GM12878 (cell line): Measurements from ENCODE around the gene LGALS3BP. TPM values are rescaled to one million over a fixed set of nuclear protein-coding genes. Genes with fewer than 3 reads are reported as not detected.

Experiments
- ATAC-seq: fragments of 200-7000 bp; cut with Tn5 transposase; 3 replicates; pipeline ENCODE4 v1.9.1; 2020; ENCODE audit warnings: mild to moderate bottlenecking, moderate library complexity
- BruUV-seq: library from RNA; stranded (reverse); fragments of 400-500 nt; replicated peaks from 2 replicates; lab custom pipeline; 2021; lab: Mats Ljungman, UMichigan
- CTCF ChIA-PET: fragments of 300-600 bp; sonication (Branson Sonifier 250); formaldehyde crosslinking; extraction: SDS; loops from one replicate; lab custom pipeline; 2021; ENCODE audit warnings: inconsistent platforms; lab: Yijun Ruan, JAX
- POLR2A ChIA-PET: fragments of 350-600 bp; formaldehyde crosslinking; extraction: SDS; loops from one replicate; lab custom pipeline; 2021; ENCODE audit warnings: inconsistent platforms; lab: Charles Lee
- RAD21 ChIA-PET: fragments of 300-600 bp; sonication (Branson Sonifier 250); formaldehyde crosslinking; loops from one replicate; lab custom pipeline; 2023; ENCODE audit warnings: antibody characterized with exemption; ENCODE audit not compliant: unreplicated experiment; lab: Charles Lee
- SMC1A ChIA-PET: fragments of 300-600 bp; sonication (Branson Sonifier 250); formaldehyde crosslinking; loops from one replicate; lab custom pipeline; 2023; ENCODE audit not compliant: unreplicated experiment, uncharacterized antibody; lab: Charles Lee
- DNase-seq: peaks from one replicate; pipeline ENCODE4 v3.0.0-alpha.2; 2011; ENCODE audit warnings: low read depth, low spot score
- FAIRE-seq: peaks from 3 replicates; lab custom pipeline; 2011; peaks lifted over from hg19 to GRCh38; lab: Jason Lieb, UNC
- H2AFZ ChIP-seq: 2 replicates; pipeline ENCODE4 v1.6.0; 2011; ENCODE audit warnings: low read depth, low read length, control low read depth; ENCODE audit not compliant: control insufficient read depth
- H3K27ac ChIP-seq: 2 replicates; pipeline ENCODE4 v1.5.1; 2011; ENCODE audit warnings: control low read depth; ENCODE audit not compliant: control insufficient read depth, insufficient read depth
- H3K27me3 ChIP-seq, 2 experiments: replicated peaks in 1 of 2; 2 replicates each; pipeline versions ENCODE4 v1.6.0 to v1.6.1; 2011; ENCODE audit warnings: low read length in 1 of 2; ENCODE audit not compliant: control insufficient read depth in 2 of 2, insufficient read depth in 2 of 2
- H3K36me3 ChIP-seq, 2 experiments: 2 replicates each; pipeline ENCODE4 v1.5.1; 2011; ENCODE audit warnings: low read length in 1 of 2; ENCODE audit not compliant: control insufficient read depth in 2 of 2, insufficient read depth in 2 of 2
- H3K4me1 ChIP-seq: 2 replicates; pipeline ENCODE4 v1.6.1; 2011; ENCODE audit warnings: mild to moderate bottlenecking, low read length, moderate library complexity, mixed read lengths; ENCODE audit not compliant: control insufficient read depth, insufficient read depth
- H3K4me2 ChIP-seq: 2 replicates; pipeline ENCODE4 v1.6.0; 2011; ENCODE audit warnings: control low read depth; ENCODE audit not compliant: control insufficient read depth, insufficient read depth
- H3K4me3 ChIP-seq: fragments of 200-600 bp; sonication (generic); 2 replicates; pipeline ENCODE4 v1.5.1; 2016
- H3K79me2 ChIP-seq: 2 replicates; pipeline ENCODE4 v1.6.0; 2011; ENCODE audit warnings: low read length; ENCODE audit not compliant: control insufficient read depth, insufficient read depth
- H3K9ac ChIP-seq: 2 replicates; pipeline ENCODE4 v1.8.0; 2011; ENCODE audit warnings: low read length, control low read depth, mixed read lengths; ENCODE audit not compliant: control insufficient read depth, insufficient read depth
- H3K9me3 ChIP-seq: replicated peaks from 3 replicates; pipeline ENCODE4 v1.5.1; 2011; ENCODE audit warnings: mild to moderate bottlenecking, low read length; ENCODE audit not compliant: control insufficient read depth, insufficient read depth
- H4K20me1 ChIP-seq: 2 replicates; pipeline ENCODE4 v1.6.0; 2011; ENCODE audit not compliant: control insufficient read depth, insufficient read depth
- BHLHE40 ChIP-seq, 2 experiments: fragments of 450-650 bp in 1 of 2; IDR thresholded peaks; 2 replicates each; pipeline ENCODE4 v1.6.1; 2011 to 2017; ENCODE audit warnings: low read depth in 2 of 2, borderline replicate concordance in 1 of 2, improper control_type of control experiment in 1 of 2, low read length in 1 of 2, mild to moderate bottlenecking in 1 of 2
- BRCA1 ChIP-seq: IDR thresholded peaks from 2 replicates; pipeline ENCODE4 v1.6.1; 2011; ENCODE audit warnings: low read depth, low read length, improper control_type of control experiment
- CBX3 ChIP-seq: fragments of 200-600 bp; sonication (generic); IDR thresholded peaks from 2 replicates; pipeline ENCODE4 v1.6.1; 2016; ENCODE audit warnings: low read depth, borderline replicate concordance
- CBX5 ChIP-seq: sonication (generic); IDR thresholded peaks from 2 replicates; pipeline ENCODE4 v1.6.1; 2016; ENCODE audit warnings: low read depth, moderate library complexity, mild to moderate bottlenecking, inconsistent platforms
- CHD4 ChIP-seq: fragments of 200-600 bp; sonication (generic); IDR thresholded peaks from 2 replicates; pipeline ENCODE4 v1.6.1; 2016; ENCODE audit warnings: mild to moderate bottlenecking
- JUNB ChIP-seq: IDR thresholded peaks from 2 replicates; pipeline ENCODE4 v1.6.1; 2016; ENCODE audit warnings: antibody characterized with exemption, mild to moderate bottlenecking
- MTA3 ChIP-seq: IDR thresholded peaks from 2 replicates; pipeline ENCODE4 v1.6.1; 2012; ENCODE audit warnings: low read length, inconsistent platforms, borderline replicate concordance
- POU2F2 ChIP-seq: IDR thresholded peaks from 3 replicates; pipeline ENCODE4 v1.6.1; 2011; ENCODE audit warnings: low read depth, mild to moderate bottlenecking, low read length, borderline replicate concordance
- RAD51 ChIP-seq: fragments of 450-650 bp; IDR thresholded peaks from 2 replicates; pipeline ENCODE4 v1.6.1; 2016; ENCODE audit warnings: moderate library complexity, mild to moderate bottlenecking, inconsistent platforms
- RCOR1 ChIP-seq: conservative IDR thresholded peaks from 2 replicates; pipeline ENCODE4 v1.6.1; 2012; ENCODE audit warnings: low read depth, low read length, improper control_type of control experiment
- SMC3 ChIP-seq: IDR thresholded peaks from 2 replicates; pipeline ENCODE4 v1.6.1; 2011; ENCODE audit warnings: low read length, improper control_type of control experiment, borderline replicate concordance
- STAT1 ChIP-seq: fragments of 450-650 bp; conservative IDR thresholded peaks from 2 replicates; pipeline ENCODE4 v1.6.1; 2014; ENCODE audit warnings: antibody characterized with exemption, mild to moderate bottlenecking
- WRNIP1 ChIP-seq: IDR thresholded peaks from 2 replicates; pipeline ENCODE4 v1.6.1; 2011; ENCODE audit warnings: low read depth, low read length, improper control_type of control experiment, borderline replicate concordance
- WGBS: methylation state at CpG from one replicate; pipeline ENCODE4 v1.1.6; 2016; ENCODE audit warnings: low lambda C conversion rate; ENCODE audit not compliant: insufficient replicate concordance, insufficient coverage; ENCODE audit errors: missing lambda C conversion rate; 5-methylcytosine and 5-hydroxymethylcytosine counted together
- in situ Hi-C: fragments of 300-500 bp; cut with MboI; formaldehyde crosslinking; loops from 9 replicates; pipeline ENCODE4 v1.14.3; 2018; ENCODE audit warnings: mixed read lengths
- intact Hi-C: fragments of 100-400 bp; cut with micrococcal nuclease; formaldehyde crosslinking; loops from one replicate; pipeline ENCODE4 v1.14.2; 2022; ENCODE audit not compliant: unreplicated experiment
- polyA plus RNA-seq, 11 experiments: library from polyadenylated mRNA; depleted of rRNA in 4 of 11; unstranded in 6 of 11; stranded (reverse) in 5 of 11; fragments of >200 nt; fragmentation: Nextera tagmentation in 4 of 11; fragmentation: Illumina TruSeq in 1 of 11; extraction: Ambion mirVana in 4 of 11; extraction: Trizol in 1 of 11; gene quantifications; 1 replicate in 1 of 11; 2 replicates in 10 of 11; pipeline versions ENCODE4 v1.2.1 to v1.2.3, GENCODE V29; 2011 to 2016; ENCODE audit warnings: inconsistent platforms in 2 of 11, missing spikeins in 2 of 11, low read depth in 1 of 11
- total RNA-seq, 4 experiments: library from RNA; depleted of rRNA in 3 of 4; stranded (reverse); fragments of >200 nt in 3 of 4; fragmentation: Illumina TruSeq in 1 of 4; extraction: Trizol in 1 of 4; gene quantifications; 2 replicates each; pipeline versions ENCODE4 v1.2.1 to v1.2.3, GENCODE V29; 2013 to 2021
- TF ChIP-seq, protein P1 (sequence below), 3 experiments: IDR thresholded peaks in 2 of 3; conservative IDR thresholded peaks in 1 of 3; 2 replicates each; pipeline ENCODE4 v1.5.1; 2011; ENCODE audit warnings: low read depth in 3 of 3, low read length in 3 of 3, mild to moderate bottlenecking in 3 of 3, control low read depth in 2 of 3, moderate library complexity in 2 of 3, inconsistent platforms in 1 of 3, mixed read lengths in 1 of 3; ENCODE audit not compliant: control insufficient read depth in 2 of 3, insufficient read depth in 1 of 3; ENCODE audit errors: extremely low read depth in 1 of 3
- TF ChIP-seq, protein P2 (sequence below): fragments of 450-650 bp; conservative IDR thresholded peaks from 2 replicates; pipeline ENCODE4 v1.6.1; 2017; ENCODE audit warnings: mild to moderate bottlenecking, moderate library complexity
- TF ChIP-seq, protein P3 (sequence below): IDR thresholded peaks from 2 replicates; pipeline ENCODE4 v1.6.1; 2012; ENCODE audit warnings: low read depth, low read length, improper control_type of control experiment

LGALS3BP gene
- total and polyA plus RNA-seq, 10 of the 15 experiments (the other 5 are each of a cell fraction or from before 2014, with no cell fraction given), result 0.52 to 5.2 (median 1.9) TPM

DNA sequence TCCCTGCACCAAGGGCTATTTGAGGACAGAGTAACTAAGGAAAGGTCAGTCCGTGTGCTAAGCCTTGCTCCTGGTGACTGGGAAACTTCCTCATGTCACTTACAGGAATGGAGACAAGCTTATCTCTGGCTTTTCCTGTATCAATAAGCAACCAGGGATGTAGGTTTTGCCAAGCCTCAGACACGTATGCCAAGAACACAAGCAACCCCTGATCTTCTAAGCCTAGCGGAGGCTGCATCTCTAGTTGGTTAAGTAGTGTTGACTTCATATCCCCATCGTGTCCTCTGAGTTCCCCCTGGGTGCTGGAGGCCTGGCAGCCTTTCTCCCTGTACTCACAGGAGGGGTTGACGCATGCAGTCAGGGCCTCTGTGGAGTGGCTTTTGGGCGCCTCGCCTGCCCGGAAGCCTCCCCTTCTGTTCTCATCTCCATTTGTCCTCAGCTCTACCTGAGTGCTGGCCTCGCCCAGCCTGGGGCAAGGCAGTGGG is 42.8 kb upstream of the LGALS3BP start:
- H3K4me1 ChIP-seq, result no peaks in the 10 kb centered on the region
- H2AFZ ChIP-seq, result no peak overlapping the region
- no peak overlapping the region for H3K27ac ChIP-seq
- no TSS peak for BruUV-seq
- ATAC-seq (no peak), DNase-seq (no peak), FAIRE-seq (no peak)
- no peak overlapping the region for H3K4me2 ChIP-seq
- H3K79me2 ChIP-seq, result no peaks in the 10 kb centered on the region
- H4K20me1 ChIP-seq, result no peaks in the 10 kb centered on the region
- intact Hi-C loops (no loop called here), in situ Hi-C loops (no loop called here)
- SMC1A ChIA-PET, result no interaction called here
- WGBS, result 47% methylated on average over 9 of the region's 9 CpGs
- POLR2A ChIA-PET, result no interaction called here
- H3K9me3 ChIP-seq, result no peaks in the 10 kb centered on the region
- RAD21 ChIA-PET, result no interaction called here
- H3K4me3 ChIP-seq, result no peak overlapping the region
- CTCF ChIA-PET, result interaction anchor here (1.0 to 1.6 kb wide), 4 partner anchors 11 to 60 kb away, joined by 3 to 5 read pairs (median 4); no protein-coding TSS in a partner anchor
- TF ChIP-seq CBX5 (no peak), POU2F2 (no peak), BHLHE40 (IDR thresholded peaks at IDR 0.05; ENCODE audit: borderline replicate concordance in 1 of 2, low read depth in 2 of 2, low read length in 1 of 2) (no peak), JUNB (no peak), RAD51 (no peak), CBX3 (no peak), STAT1 (no peak), CHD4 (no peak), RCOR1 (no peak), BRCA1 (no peak), SMC3 (no peak), MTA3 (no peak), WRNIP1 (no peak)
- TF ChIP-seq, protein P1, sequence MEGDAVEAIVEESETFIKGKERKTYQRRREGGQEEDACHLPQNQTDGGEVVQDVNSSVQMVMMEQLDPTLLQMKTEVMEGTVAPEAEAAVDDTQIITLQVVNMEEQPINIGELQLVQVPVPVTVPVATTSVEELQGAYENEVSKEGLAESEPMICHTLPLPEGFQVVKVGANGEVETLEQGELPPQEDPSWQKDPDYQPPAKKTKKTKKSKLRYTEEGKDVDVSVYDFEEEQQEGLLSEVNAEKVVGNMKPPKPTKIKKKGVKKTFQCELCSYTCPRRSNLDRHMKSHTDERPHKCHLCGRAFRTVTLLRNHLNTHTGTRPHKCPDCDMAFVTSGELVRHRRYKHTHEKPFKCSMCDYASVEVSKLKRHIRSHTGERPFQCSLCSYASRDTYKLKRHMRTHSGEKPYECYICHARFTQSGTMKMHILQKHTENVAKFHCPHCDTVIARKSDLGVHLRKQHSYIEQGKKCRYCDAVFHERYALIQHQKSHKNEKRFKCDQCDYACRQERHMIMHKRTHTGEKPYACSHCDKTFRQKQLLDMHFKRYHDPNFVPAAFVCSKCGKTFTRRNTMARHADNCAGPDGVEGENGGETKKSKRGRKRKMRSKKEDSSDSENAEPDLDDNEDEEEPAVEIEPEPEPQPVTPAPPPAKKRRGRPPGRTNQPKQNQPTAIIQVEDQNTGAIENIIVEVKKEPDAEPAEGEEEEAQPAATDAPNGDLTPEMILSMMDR (IDR thresholded peaks at IDR 0.05 in 2 of 3, conservative IDR thresholded peaks at IDR 0.05 in 1 of 3; ENCODE audit: control insufficient read depth in 2 of 3, extremely low read depth in 1 of 3, insufficient read depth in 1 of 3, low read depth in 3 of 3, low read length in 3 of 3), result no peak
- TF ChIP-seq, protein P2, sequence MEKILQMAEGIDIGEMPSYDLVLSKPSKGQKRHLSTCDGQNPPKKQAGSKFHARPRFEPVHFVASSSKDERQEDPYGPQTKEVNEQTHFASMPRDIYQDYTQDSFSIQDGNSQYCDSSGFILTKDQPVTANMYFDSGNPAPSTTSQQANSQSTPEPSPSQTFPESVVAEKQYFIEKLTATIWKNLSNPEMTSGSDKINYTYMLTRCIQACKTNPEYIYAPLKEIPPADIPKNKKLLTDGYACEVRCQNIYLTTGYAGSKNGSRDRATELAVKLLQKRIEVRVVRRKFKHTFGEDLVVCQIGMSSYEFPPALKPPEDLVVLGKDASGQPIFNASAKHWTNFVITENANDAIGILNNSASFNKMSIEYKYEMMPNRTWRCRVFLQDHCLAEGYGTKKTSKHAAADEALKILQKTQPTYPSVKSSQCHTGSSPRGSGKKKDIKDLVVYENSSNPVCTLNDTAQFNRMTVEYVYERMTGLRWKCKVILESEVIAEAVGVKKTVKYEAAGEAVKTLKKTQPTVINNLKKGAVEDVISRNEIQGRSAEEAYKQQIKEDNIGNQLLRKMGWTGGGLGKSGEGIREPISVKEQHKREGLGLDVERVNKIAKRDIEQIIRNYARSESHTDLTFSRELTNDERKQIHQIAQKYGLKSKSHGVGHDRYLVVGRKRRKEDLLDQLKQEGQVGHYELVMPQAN, result no peak
- TF ChIP-seq, protein P3, sequence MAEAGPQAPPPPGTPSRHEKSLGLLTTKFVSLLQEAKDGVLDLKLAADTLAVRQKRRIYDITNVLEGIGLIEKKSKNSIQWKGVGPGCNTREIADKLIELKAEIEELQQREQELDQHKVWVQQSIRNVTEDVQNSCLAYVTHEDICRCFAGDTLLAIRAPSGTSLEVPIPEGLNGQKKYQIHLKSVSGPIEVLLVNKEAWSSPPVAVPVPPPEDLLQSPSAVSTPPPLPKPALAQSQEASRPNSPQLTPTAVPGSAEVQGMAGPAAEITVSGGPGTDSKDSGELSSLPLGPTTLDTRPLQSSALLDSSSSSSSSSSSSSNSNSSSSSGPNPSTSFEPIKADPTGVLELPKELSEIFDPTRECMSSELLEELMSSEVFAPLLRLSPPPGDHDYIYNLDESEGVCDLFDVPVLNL, result no peak
- H3K9ac ChIP-seq, result no peak overlapping the region
- H3K27me3 ChIP-seq, result peaks cover 19 to 22% of the 10 kb centered on the region in 2 experiments
- no peaks in the 10 kb centered on the region for H3K36me3 ChIP-seq
